GM06990 (cell line): Measurements from ENCODE around the gene RAB5B.

Experiments
- DNase-seq: peaks from one replicate; pipeline ENCODE4 v3.0.0-alpha.2; 2011; ENCODE audit not compliant: insufficient read length; ENCODE audit errors: extremely low read depth
- H3K27me3 ChIP-seq: replicated peaks from 2 replicates; pipeline ENCODE4 v1.6.0; 2011; ENCODE audit warnings: low read length; ENCODE audit not compliant: control insufficient read depth, insufficient read depth
- H3K36me3 ChIP-seq: 2 replicates; pipeline ENCODE4 v1.5.1; 2011; ENCODE audit warnings: low read length; ENCODE audit not compliant: control insufficient read depth, insufficient read depth
- H3K4me3 ChIP-seq: replicated peaks from 2 replicates; pipeline ENCODE4 v1.5.1; 2011; ENCODE audit warnings: low read depth, mild to moderate bottlenecking, control low read depth, low read length
- TF ChIP-seq, protein P1 (sequence below): IDR thresholded peaks from 2 replicates; pipeline ENCODE4 v1.5.1; 2011; ENCODE audit warnings: low read length, control low read depth, mild to moderate bottlenecking, inconsistent platforms; ENCODE audit not compliant: insufficient read depth, poor library complexity, severe bottlenecking

The RAB5B gene

DNA sequence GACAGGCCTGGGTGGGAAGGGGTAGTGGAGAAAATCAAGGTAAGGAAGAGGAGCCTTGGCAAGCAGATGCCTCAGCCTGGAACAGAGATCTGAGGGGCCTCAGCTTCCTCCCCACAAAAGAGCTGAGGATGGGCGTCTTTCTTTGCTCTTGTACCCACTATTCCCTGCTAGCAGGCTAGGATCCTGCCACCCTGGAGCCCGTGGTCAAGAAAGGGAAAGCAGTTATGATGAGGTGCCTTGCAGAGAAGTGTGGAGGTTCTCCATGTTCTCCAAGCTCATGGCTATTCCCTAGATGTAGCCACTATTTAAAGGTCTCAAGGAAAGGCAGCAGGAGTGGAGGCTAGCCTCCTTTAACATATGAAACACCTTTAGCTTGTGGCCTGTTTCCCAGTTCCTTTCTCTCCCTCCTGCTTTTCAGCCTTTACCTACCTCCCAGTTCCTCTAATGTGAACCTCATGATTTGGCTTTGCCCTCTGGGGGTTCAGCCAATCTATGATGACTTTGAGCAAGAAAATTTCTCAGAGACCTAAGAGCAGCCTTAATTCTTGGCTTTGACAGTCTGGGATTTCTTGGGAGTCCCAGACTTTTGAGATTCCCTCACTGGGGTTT lies 48.1 kb downstream of the RAB5B start:
- Histone ChIP-seq H3K27me3 (no peaks in the 10 kb centered on the region), H3K4me3 (no peak overlapping the region), H3K36me3 (no peaks in the 10 kb centered on the region)
- TF ChIP-seq, protein P1, sequence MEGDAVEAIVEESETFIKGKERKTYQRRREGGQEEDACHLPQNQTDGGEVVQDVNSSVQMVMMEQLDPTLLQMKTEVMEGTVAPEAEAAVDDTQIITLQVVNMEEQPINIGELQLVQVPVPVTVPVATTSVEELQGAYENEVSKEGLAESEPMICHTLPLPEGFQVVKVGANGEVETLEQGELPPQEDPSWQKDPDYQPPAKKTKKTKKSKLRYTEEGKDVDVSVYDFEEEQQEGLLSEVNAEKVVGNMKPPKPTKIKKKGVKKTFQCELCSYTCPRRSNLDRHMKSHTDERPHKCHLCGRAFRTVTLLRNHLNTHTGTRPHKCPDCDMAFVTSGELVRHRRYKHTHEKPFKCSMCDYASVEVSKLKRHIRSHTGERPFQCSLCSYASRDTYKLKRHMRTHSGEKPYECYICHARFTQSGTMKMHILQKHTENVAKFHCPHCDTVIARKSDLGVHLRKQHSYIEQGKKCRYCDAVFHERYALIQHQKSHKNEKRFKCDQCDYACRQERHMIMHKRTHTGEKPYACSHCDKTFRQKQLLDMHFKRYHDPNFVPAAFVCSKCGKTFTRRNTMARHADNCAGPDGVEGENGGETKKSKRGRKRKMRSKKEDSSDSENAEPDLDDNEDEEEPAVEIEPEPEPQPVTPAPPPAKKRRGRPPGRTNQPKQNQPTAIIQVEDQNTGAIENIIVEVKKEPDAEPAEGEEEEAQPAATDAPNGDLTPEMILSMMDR: no peak
- DNase-seq: no peak

DNA sequence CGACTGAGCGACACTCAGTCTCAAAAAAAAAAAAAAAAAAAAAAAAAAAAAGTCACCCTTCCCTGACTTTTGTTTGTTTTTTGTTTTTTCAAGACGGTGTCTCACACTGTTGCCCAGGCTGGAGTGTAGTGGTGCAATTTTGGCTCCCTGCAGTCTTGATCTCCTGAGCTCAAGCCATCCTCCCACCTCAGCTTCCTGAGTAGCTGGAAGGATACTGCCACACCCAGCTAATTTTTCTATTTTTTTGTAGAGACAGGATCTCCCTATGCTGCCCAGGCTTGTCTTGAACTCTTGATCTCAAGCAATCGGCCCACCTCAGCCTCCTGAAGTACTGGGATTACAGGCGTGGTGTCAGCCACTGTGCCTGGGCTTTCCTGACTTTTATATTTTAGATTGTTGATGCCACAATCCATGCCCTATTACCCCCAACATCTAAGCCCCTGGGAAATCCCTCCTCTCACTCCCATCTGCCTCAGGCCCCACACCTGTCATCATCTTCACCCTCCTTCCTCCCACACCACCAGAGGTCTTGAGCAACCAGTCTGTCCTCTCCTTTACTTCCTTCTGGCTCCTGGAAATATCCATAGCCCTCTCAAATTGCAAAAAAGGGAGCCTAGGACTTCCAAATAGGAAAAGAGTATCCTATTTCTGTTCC lies 54.8 kb downstream of the RAB5B start:
- H3K4me3 ChIP-seq: no peak overlapping the region
- no peak for DNase-seq
- H3K36me3 ChIP-seq: no peaks in the 10 kb centered on the region
- no peaks in the 10 kb centered on the region for H3K27me3 ChIP-seq
- TF ChIP-seq, protein P1: no peak

DNA sequence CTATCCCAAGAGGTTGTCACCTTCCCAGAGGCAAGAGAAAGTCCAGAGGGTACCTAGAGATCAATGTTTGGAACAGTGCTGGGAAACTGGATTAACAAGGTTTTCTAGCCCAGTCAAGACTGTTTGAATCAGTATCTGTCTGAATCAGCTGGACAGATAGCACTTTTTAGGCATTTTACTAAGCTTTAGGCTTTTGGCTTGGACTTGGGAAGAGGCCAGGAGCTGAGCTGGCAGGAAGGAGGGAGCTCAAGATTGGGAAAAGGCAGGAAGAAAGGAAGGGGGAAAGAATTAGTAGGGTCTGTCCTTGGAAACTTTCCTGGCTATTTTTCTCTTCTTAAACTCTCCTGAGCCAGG lies 55.3 kb downstream of the RAB5B start:
- TF ChIP-seq, protein P1: no peak
- no peaks in the 10 kb centered on the region for H3K27me3 ChIP-seq
- H3K4me3 ChIP-seq: no peak overlapping the region
- no peak for DNase-seq
- no peaks in the 10 kb centered on the region for H3K36me3 ChIP-seq

DNA sequence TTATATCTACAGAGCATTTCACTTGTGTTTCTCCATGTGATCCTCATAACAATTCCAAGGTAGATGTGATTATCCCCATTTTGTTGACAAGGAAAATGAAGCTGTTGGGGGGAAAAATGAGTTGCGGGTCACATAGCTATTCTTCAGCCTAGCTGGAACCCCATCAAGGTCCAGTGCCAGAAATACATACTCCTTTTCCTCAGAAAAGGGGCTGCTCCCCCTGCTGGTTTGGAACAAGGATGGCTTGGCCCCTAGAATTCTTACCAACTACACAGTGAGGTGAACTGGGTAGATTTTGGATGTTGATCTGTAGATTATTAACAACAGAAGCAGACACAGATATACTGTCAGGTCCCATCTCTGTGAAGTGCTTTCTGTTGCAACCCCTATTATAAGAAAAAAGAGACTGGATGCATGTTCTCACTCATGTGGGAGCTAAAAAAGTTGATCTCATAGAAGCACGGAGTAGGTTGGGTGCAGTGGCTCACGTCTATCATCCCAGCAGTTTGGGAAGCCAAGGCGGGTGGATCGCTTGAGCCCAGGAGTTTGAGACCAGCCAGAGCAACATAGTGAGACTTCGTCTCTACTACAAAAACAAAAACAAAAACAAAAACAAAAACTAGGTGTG lies 55.9 kb downstream of the RAB5B start:
- TF ChIP-seq, protein P1: peak; percentile 73
- Histone ChIP-seq H3K36me3 (no peaks in the 10 kb centered on the region; the same call in 1 of the 2 replicates), H3K4me3 (no peak overlapping the region), H3K27me3 (no peaks in the 10 kb centered on the region)
- no peak for DNase-seq

DNA sequence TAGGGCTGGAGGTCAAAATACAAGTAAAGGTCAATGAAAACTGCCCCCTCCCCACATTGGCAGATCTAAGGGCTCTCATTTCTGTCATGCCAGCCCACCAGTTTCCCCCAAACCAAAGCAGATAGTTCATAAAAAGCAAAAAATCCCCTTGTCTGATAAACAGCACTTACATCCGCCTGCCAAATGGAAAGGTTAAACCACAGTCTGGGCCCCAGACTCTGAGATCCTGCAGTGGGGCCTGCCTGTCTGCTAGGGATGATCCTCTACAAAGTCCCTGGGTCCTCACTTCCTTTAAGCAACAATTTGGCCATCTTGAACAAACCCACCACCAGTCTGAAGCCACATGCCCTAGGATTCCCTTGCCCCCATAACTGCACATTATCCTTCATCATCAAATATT lies 58.1 kb downstream of the RAB5B start:
- Histone ChIP-seq H3K27me3 (no peaks in the 10 kb centered on the region), H3K4me3 (no peak overlapping the region), H3K36me3 (peaks cover 2% of the 10 kb centered on the region)
- DNase-seq: no peak
- TF ChIP-seq, protein P1: no peak
